Ishikawa (cell line): ENCODE results near the gene TRPV5.

Experiments
- CEBPB ChIP-seq: IDR thresholded peaks from 2 replicates; pipeline ENCODE4 v1.6.1; 2012
- CREB1 ChIP-seq: IDR thresholded peaks from 2 replicates; pipeline ENCODE4 v1.6.1; 2012; ENCODE audit warnings: low read depth
- EGR1 ChIP-seq: IDR thresholded peaks from 2 replicates; pipeline ENCODE4 v1.6.1; 2012
- EP300 ChIP-seq: IDR thresholded peaks from 2 replicates; pipeline ENCODE4 v1.6.1; 2012; ENCODE audit warnings: borderline replicate concordance
- FOXM1 ChIP-seq: IDR thresholded peaks from 2 replicates; pipeline ENCODE4 v1.6.1; 2012; ENCODE audit warnings: low read depth, borderline replicate concordance
- MAX ChIP-seq: IDR thresholded peaks from 2 replicates; pipeline ENCODE4 v1.6.1; 2012
- NFIC ChIP-seq: IDR thresholded peaks from 2 replicates; pipeline ENCODE4 v1.6.1; 2012
- RAD21 ChIP-seq: IDR thresholded peaks from 2 replicates; pipeline ENCODE4 v1.6.1; 2012; ENCODE audit warnings: low read depth
- REST ChIP-seq: IDR thresholded peaks from 2 replicates; pipeline ENCODE4 v1.6.1; 2012; ENCODE audit warnings: low read depth, mild to moderate bottlenecking
- TAF1 ChIP-seq: IDR thresholded peaks from 2 replicates; pipeline ENCODE4 v1.6.1; 2012; ENCODE audit warnings: low read depth, mild to moderate bottlenecking
- TCF12 ChIP-seq: IDR thresholded peaks from 2 replicates; pipeline ENCODE4 v1.6.1; 2012; ENCODE audit warnings: low read depth
- TEAD4 ChIP-seq: IDR thresholded peaks from 2 replicates; pipeline ENCODE4 v1.6.1; 2012
- USF1 ChIP-seq: IDR thresholded peaks from 2 replicates; pipeline ENCODE4 v1.6.1; 2012
- YY1 ChIP-seq: IDR thresholded peaks from 2 replicates; pipeline ENCODE4 v1.6.1; 2012; ENCODE audit warnings: low read depth
- ZBTB7A ChIP-seq: IDR thresholded peaks from 2 replicates; pipeline ENCODE4 v1.6.1; 2012; ENCODE audit warnings: low read depth

Gene TRPV5

GRCh38 chr7:142864980-142865747 lies 68.4 kb downstream of the TRPV5 start:
- TF ChIP-seq FOXM1 (no peak), MAX (no peak), TCF12 (no peak), USF1 (no peak), RAD21 (no peak), CEBPB (no peak), YY1 (no peak), REST (no peak), EGR1 (no peak), ZBTB7A (no peak), NFIC (no peak), EP300 (no peak), TAF1 (no peak), TEAD4 (no peak), CREB1 (no peak)

- TF ChIP-seq NFIC (no peak), TAF1 (no peak), CEBPB (no peak), FOXM1 (no peak), EGR1 (no peak)
Observed at GRCh38 chr7:142863891-142864685, 69.5 kb downstream of the TRPV5 start.

GRCh38 chr7:142862786-142863400 lies 70.7 kb downstream of the TRPV5 start:
- no peak for TF ChIP-seq TCF12
- TF ChIP-seq CREB1: no peak
- no peak for TF ChIP-seq FOXM1
- no peak for TF ChIP-seq ZBTB7A
- no peak for TF ChIP-seq USF1
- no peak for TF ChIP-seq TEAD4
- no peak for TF ChIP-seq YY1
- TF ChIP-seq TAF1: no peak
- TF ChIP-seq MAX: no peak

GRCh38 chr7:142862351-142862750 lies 71.2 kb downstream of the TRPV5 start:
- TF ChIP-seq EGR1 (no peak), RAD21 (no peak), FOXM1 (no peak), YY1 (no peak), NFIC (no peak), MAX (no peak), TCF12 (no peak), TEAD4 (no peak), USF1 (no peak), EP300 (no peak), REST (no peak), TAF1 (no peak), CEBPB (no peak), CREB1 (no peak), ZBTB7A (no peak)
